Measurements from ENCODE around the gene URM1.
"Not testable (repeated sequence)": the region's sequence is repeated elsewhere in the genome, so short reads cannot be mapped to it uniquely, and the experiment has no call there.

GRCh38 chr9:128338852-128339614 lies 32.1 kb upstream of the URM1 start:
- TF ChIP-seq CTCF, EZH2, EZH2phosphoT487 (IDR thresholded peaks at IDR 0.05): not testable (repeated sequence)
